ENCODE results near the gene PHF2. TPM values are rescaled to one million over a fixed set of nuclear protein-coding genes. Genes with fewer than 3 reads are reported as not detected.

The PHF2 gene
- total RNA-seq, 1 donor from 2014 or later = 29.4 TPM

- no peak for DNase-seq (ENCODE audit: low spot score)
- peaks cover 17% of the 10 kb centered on the region for H3K36me3 Mint-ChIP-seq (ENCODE audit: low read depth)
Observed at GRCh38 chr9:93546356-93546755, 30.0 kb upstream of the PHF2 start.

GRCh38 chr9:93549611-93550010, 26.8 kb upstream of the PHF2 start:
- Mint-ChIP-seq H3K9me3 (ENCODE audit: low read depth) (no peaks in the 10 kb centered on the region), H3K27me3 (ENCODE audit: low read depth) (no peaks in the 10 kb centered on the region), H3K4me3 (ENCODE audit: unreplicated experiment) (no peak overlapping the region), H3K36me3 (ENCODE audit: low read depth) (peaks cover 20% of the 10 kb centered on the region), H3K27ac (ENCODE audit: unreplicated experiment) (no peak overlapping the region), H3K4me1 (ENCODE audit: low read depth) (no peaks in the 10 kb centered on the region)
- TF ChIP-seq CTCF (IDR thresholded peaks at IDR 0.05) = no peak
- DNase-seq (ENCODE audit: low spot score) = no peak

More at GRCh38 chr9:93546356-93546755, 30.0 kb upstream of the PHF2 start:
- no peak for TF ChIP-seq CTCF (IDR thresholded peaks at IDR 0.05)
- Mint-ChIP-seq H3K27me3 (ENCODE audit: low read depth) (no peaks in the 10 kb centered on the region), H3K4me3 (ENCODE audit: unreplicated experiment) (no peak overlapping the region), H3K4me1 (ENCODE audit: low read depth) (peaks cover 7% of the 10 kb centered on the region), H3K9me3 (ENCODE audit: low read depth) (no peaks in the 10 kb centered on the region), H3K27ac (ENCODE audit: unreplicated experiment) (no peak overlapping the region)

- TF ChIP-seq CTCF (IDR thresholded peaks at IDR 0.05) = no peak
- Mint-ChIP-seq H3K27me3 (ENCODE audit: low read depth) (no peaks in the 10 kb centered on the region), H3K27ac (ENCODE audit: unreplicated experiment) (no peak overlapping the region), H3K4me3 (ENCODE audit: unreplicated experiment) (no peak overlapping the region), H3K9me3 (ENCODE audit: low read depth) (no peaks in the 10 kb centered on the region), H3K36me3 (ENCODE audit: low read depth) (peaks cover 26% of the 10 kb centered on the region), H3K4me1 (ENCODE audit: low read depth) (no peaks in the 10 kb centered on the region)
- DNase-seq (ENCODE audit: low spot score) = no peak
Observed at GRCh38 chr9:93552923-93553322, 23.5 kb upstream of the PHF2 start.

- peaks cover 34% of the 10 kb centered on the region for H3K36me3 Mint-ChIP-seq (ENCODE audit: low read depth)
- no peaks in the 10 kb centered on the region for H3K9me3 Mint-ChIP-seq (ENCODE audit: low read depth)
Observed at GRCh38 chr9:93555370-93555769, 21.0 kb upstream of the PHF2 start.

GRCh38 chr9:93557366-93558137, 18.8 kb upstream of the PHF2 start:
- no peak for TF ChIP-seq CTCF (IDR thresholded peaks at IDR 0.05)
- Mint-ChIP-seq H3K27ac (ENCODE audit: unreplicated experiment) (no peak overlapping the region), H3K36me3 (ENCODE audit: low read depth) (peaks cover 32% of the 10 kb centered on the region)

More at GRCh38 chr9:93555370-93555769, 21.0 kb upstream of the PHF2 start:
- TF ChIP-seq CTCF (IDR thresholded peaks at IDR 0.05) = no peak
- no peaks in the 10 kb centered on the region for H3K27me3 Mint-ChIP-seq (ENCODE audit: low read depth)
- no peak overlapping the region for H3K4me3 Mint-ChIP-seq (ENCODE audit: unreplicated experiment)
- no peak overlapping the region for H3K27ac Mint-ChIP-seq (ENCODE audit: unreplicated experiment)
- no peak for DNase-seq (ENCODE audit: low spot score)
- no peaks in the 10 kb centered on the region for H3K4me1 Mint-ChIP-seq (ENCODE audit: low read depth)

More at GRCh38 chr9:93557366-93558137, 18.8 kb upstream of the PHF2 start:
- no peaks in the 10 kb centered on the region for H3K4me1 Mint-ChIP-seq (ENCODE audit: low read depth)
- no peak for DNase-seq (ENCODE audit: low spot score)
- no peaks in the 10 kb centered on the region for H3K9me3 Mint-ChIP-seq (ENCODE audit: low read depth)
- no peaks in the 10 kb centered on the region for H3K27me3 Mint-ChIP-seq (ENCODE audit: low read depth)
- H3K4me3 Mint-ChIP-seq (ENCODE audit: unreplicated experiment) = no peak overlapping the region

All from chondrocyte (in vitro differentiated cells).